ENCODE data around the gene SLC38A6.
"Not testable (repeated sequence)": the region's sequence is repeated elsewhere in the genome, so short reads cannot be mapped to it uniquely, and the experiment has no call there.

SLC38A6 gene

GRCh38 chr14:61080591-61081010 is 99.6 kb downstream of the SLC38A6 start:
- H3K27ac ChIP-seq, result no peak overlapping the region
- H3K4me3 ChIP-seq, result no peak overlapping the region
- no peak for TF ChIP-seq CTCF (IDR thresholded peaks at IDR 0.05)
- DNase-seq (ENCODE audit: low spot score), result no peak

- TF ChIP-seq CTCF (IDR thresholded peaks at IDR 0.05), result no peak
- no peak for DNase-seq (ENCODE audit: low spot score)
- H3K27ac ChIP-seq, result no peak overlapping the region
- no peak overlapping the region for H3K4me3 ChIP-seq
Observed at GRCh38 chr14:61088081-61088480, 107.0 kb downstream of the SLC38A6 start.

GRCh38 chr14:61089126-61089750 is 108.2 kb downstream of the SLC38A6 start:
- TF ChIP-seq CTCF (IDR thresholded peaks at IDR 0.05), result no peak
- H3K4me3 ChIP-seq, result no peak overlapping the region
- H3K27ac ChIP-seq, result no peak overlapping the region

GRCh38 chr14:61090432-61091216 is 109.6 kb downstream of the SLC38A6 start:
- TF ChIP-seq CTCF (IDR thresholded peaks at IDR 0.05), result no peak
- Histone ChIP-seq H3K27ac (no peak overlapping the region), H3K4me3 (no peak overlapping the region)
- no peak for DNase-seq (ENCODE audit: low spot score)

More at GRCh38 chr14:61089126-61089750, 108.2 kb downstream of the SLC38A6 start:
- DNase-seq (ENCODE audit: low spot score), result no peak

- no peak for TF ChIP-seq CTCF (IDR thresholded peaks at IDR 0.05)
- no peak overlapping the region for H3K4me3 ChIP-seq
- H3K27ac ChIP-seq, result no peak overlapping the region
- DNase-seq (ENCODE audit: low spot score), result no peak
Observed at GRCh38 chr14:61091657-61092273, 110.7 kb downstream of the SLC38A6 start.

GRCh38 chr14:61098096-61098495 is 117.1 kb downstream of the SLC38A6 start:
- not testable (repeated sequence) for H3K4me3 ChIP-seq; DNase-seq (ENCODE audit: low spot score); H3K27ac ChIP-seq

- Histone ChIP-seq H3K4me3 (no peak overlapping the region), H3K27ac (no peak overlapping the region)
- DNase-seq (ENCODE audit: low spot score), result no peak
- TF ChIP-seq CTCF (IDR thresholded peaks at IDR 0.05), result no peak
Observed at GRCh38 chr14:61098721-61099120, 117.7 kb downstream of the SLC38A6 start.
